HepG2 (cell line): ENCODE results near the gene BCAP29. TPM values are rescaled to one million over a fixed set of nuclear protein-coding genes. Genes with fewer than 3 reads are reported as not detected.

Source experiments
- ATAC-seq: fragments of 200-7000 bp; cut with Tn5 transposase; 3 replicates; pipeline ENCODE4 v1.9.1; 2020; ENCODE audit warnings: mild to moderate bottlenecking, moderate library complexity
- BruUV-seq: library from RNA; stranded (reverse); fragments of 400-500 nt; replicated peaks from 2 replicates; lab custom pipeline; 2021; lab: Mats Ljungman, UMichigan
- CTCF ChIA-PET: fragments of 300-600 bp; formaldehyde crosslinking; extraction: SDS; loops from one replicate; lab custom pipeline; 2021; ENCODE audit warnings: low total read pairs, inconsistent platforms, low intra/inter-chr PET ratio; lab: Yijun Ruan, JAX
- POLR2A ChIA-PET: fragments of 350-600 bp; sonication (Branson Sonifier 250); formaldehyde crosslinking; loops from one replicate; lab custom pipeline; 2020; ENCODE audit warnings: antibody characterized with exemption, inconsistent platforms; lab: Yijun Ruan, JAX
- DNase-seq: peaks from one replicate; pipeline ENCODE4 v3.0.0-alpha.2; 2015; ENCODE audit warnings: low spot score
- FAIRE-seq: peaks from 3 replicates; lab custom pipeline; 2011; peaks lifted over from hg19 to GRCh38; lab: Jason Lieb, UNC
- H2AFZ ChIP-seq: one replicate; pipeline ENCODE4 v1.6.1; 2011; ENCODE audit warnings: low read length, inconsistent platforms
- H3K27ac ChIP-seq: fragments of 300-600 bp; 3 replicates; pipeline ENCODE4 v1.8.0; 2011; ENCODE audit warnings: mixed run types, mild to moderate bottlenecking, mixed read lengths, low read length, inconsistent platforms; ENCODE audit not compliant: insufficient read depth; ENCODE audit errors: extremely low read length
- H3K27me3 ChIP-seq, 2 experiments: fragments of 200-600 bp in 1 of 2; 2 replicates in 1 of 2; 3 replicates in 1 of 2; pipeline versions ENCODE4 v1.6.0 to v1.8.0; 2011; ENCODE audit warnings: low read length in 2 of 2, mild to moderate bottlenecking in 2 of 2, moderate library complexity in 2 of 2, inconsistent platforms in 1 of 2; ENCODE audit not compliant: insufficient read depth in 2 of 2, control insufficient read depth in 1 of 2
- H3K36me3 ChIP-seq, 2 experiments: fragments of 200-600 bp in 1 of 2; replicated peaks in 1 of 2; 2 replicates in 1 of 2; 3 replicates in 1 of 2; pipeline versions ENCODE4 v1.5.1 to v1.8.0; 2011; ENCODE audit warnings: low read length in 2 of 2, inconsistent platforms in 1 of 2; ENCODE audit not compliant: insufficient read depth in 2 of 2, control insufficient read depth in 1 of 2
- H3K4me1 ChIP-seq: 2 replicates; pipeline ENCODE4 v1.5.1; 2012; ENCODE audit warnings: low read length, inconsistent platforms; ENCODE audit not compliant: insufficient read depth
- H3K4me2 ChIP-seq: 2 replicates; pipeline ENCODE4 v1.6.0; 2011; ENCODE audit warnings: low read depth, low read length, inconsistent platforms
- H3K4me3 ChIP-seq, 3 experiments: fragments of 200-600 bp in 1 of 3; sonication (generic), shearing (Covaris generic) in 1 of 3; replicated peaks in 1 of 3; 2 replicates each; pipeline ENCODE4 v1.5.1; 2011 to 2016; ENCODE audit warnings: low read length in 3 of 3, inconsistent platforms in 2 of 3, low read depth in 2 of 3, mild to moderate bottlenecking in 2 of 3, control low read depth in 1 of 3, mixed read lengths in 1 of 3; ENCODE audit not compliant: insufficient read depth in 1 of 3
- H3K79me2 ChIP-seq: one replicate; pipeline ENCODE4 v1.6.1; 2011; ENCODE audit warnings: low read length, inconsistent platforms; ENCODE audit not compliant: insufficient read depth
- H3K9ac ChIP-seq: 2 replicates; pipeline ENCODE4 v1.6.0; 2011; ENCODE audit warnings: mild to moderate bottlenecking, low read depth, low read length, inconsistent platforms; ENCODE audit not compliant: insufficient read depth
- H3K9me3 ChIP-seq: 2 replicates; pipeline ENCODE4 v1.5.1; 2012; ENCODE audit warnings: mild to moderate bottlenecking, low read length
- H4K20me1 ChIP-seq: 2 replicates; pipeline ENCODE4 v1.6.0; 2011; ENCODE audit warnings: inconsistent platforms, mild to moderate bottlenecking, low read length, moderate library complexity; ENCODE audit not compliant: insufficient read depth
- DPF2 ChIP-seq: sonication (generic); formaldehyde crosslinking; IDR thresholded peaks from 2 replicates; pipeline ENCODE4 v1.4.0; 2020; ENCODE audit warnings: mild to moderate bottlenecking, low read depth, missing genetic modification reagents, borderline replicate concordance
- HMG20B ChIP-seq: conservative IDR thresholded peaks from 2 replicates; pipeline ENCODE4 v1.6.1; 2016; ENCODE audit warnings: missing genetic modification reagents, missing compliant biosample characterization
- IRF1 ChIP-seq: sonication (generic); formaldehyde crosslinking; IDR thresholded peaks from 2 replicates; pipeline ENCODE4 v1.4.0; 2020; ENCODE audit warnings: low read depth, mild to moderate bottlenecking, missing genetic modification reagents
- RFXAP ChIP-seq: sonication (generic); formaldehyde crosslinking; IDR thresholded peaks from 2 replicates; pipeline ENCODE4 v1.4.0; 2020; ENCODE audit warnings: missing genetic modification reagents, borderline replicate concordance
- WIZ ChIP-seq: sonication (generic); formaldehyde crosslinking; IDR thresholded peaks from 2 replicates; pipeline ENCODE4 v1.5.1; 2020; ENCODE audit warnings: mild to moderate bottlenecking, missing genetic modification reagents
- ZBTB8A ChIP-seq: sonication (generic); formaldehyde crosslinking; IDR thresholded peaks from 2 replicates; pipeline ENCODE4 v1.4.0; 2020; ENCODE audit warnings: mild to moderate bottlenecking, low read depth, missing genetic modification reagents, borderline replicate concordance
- ZFY ChIP-seq: sonication (generic); formaldehyde crosslinking; IDR thresholded peaks from 2 replicates; pipeline ENCODE4 v1.4.0; 2020; ENCODE audit warnings: missing genetic modification reagents
- ZNF20 ChIP-seq: sonication (generic); formaldehyde crosslinking; IDR thresholded peaks from 2 replicates; pipeline ENCODE4 v1.4.0; 2020; ENCODE audit warnings: mild to moderate bottlenecking, moderate library complexity, missing genetic modification reagents
- ZNF841 ChIP-seq: sonication (generic); formaldehyde crosslinking; IDR thresholded peaks from 2 replicates; pipeline ENCODE4 v1.8.1; 2023; ENCODE audit warnings: missing genetic modification reagents, borderline replicate concordance
- ZSCAN20 ChIP-seq: sonication (generic); formaldehyde crosslinking; IDR thresholded peaks from 2 replicates; pipeline ENCODE4 v1.4.0; 2020; ENCODE audit warnings: missing genetic modification reagents, mild to moderate bottlenecking, borderline replicate concordance
- WGBS: methylation state at CpG from one replicate; pipeline ENCODE4 v1.1.6; 2017; ENCODE audit warnings: low lambda C conversion rate; 5-methylcytosine and 5-hydroxymethylcytosine counted together
- in situ Hi-C: cut with HindIII; loops from 2 replicates; pipeline ENCODE4 v1.10.0; 2017; ENCODE audit warnings: low pct_unique_long_range_greater_than_20kb; ENCODE audit not compliant: extremely low pct_ligation_motif_present
- intact Hi-C: fragments of 100-400 bp; cut with micrococcal nuclease; formaldehyde crosslinking; loops from one replicate; pipeline ENCODE4 v1.10.0; 2022; ENCODE audit not compliant: unreplicated experiment
- polyA plus RNA-seq, 8 experiments: library from polyadenylated mRNA; depleted of rRNA in 3 of 8; stranded (reverse) in 7 of 8; unstranded in 1 of 8; fragments of >200 nt; fragmentation: Illumina TruSeq in 4 of 8; extraction: Trizol in 4 of 8; gene quantifications; 2 replicates each; pipeline versions ENCODE4 v1.2.1 to v1.2.3, GENCODE V29; 2011 to 2016; ENCODE audit warnings: low read depth in 4 of 8, missing spikeins in 1 of 8, mixed read lengths in 1 of 8; ENCODE audit not compliant: insufficient read depth in 1 of 8
- total RNA-seq, 5 experiments: library from RNA; depleted of rRNA; stranded (reverse); fragments of >200 nt; fragmentation: Illumina TruSeq; extraction: Trizol; gene quantifications; 2 replicates each; pipeline ENCODE4 v1.2.3, GENCODE V29; 2016; ENCODE audit warnings: low read depth in 1 of 5

BCAP29 gene
- total and polyA plus RNA-seq, 2 of the 13 experiments (the other 11 are each of a cell fraction or from before 2014, with no cell fraction given), result 15.3 to 35.6 TPM

- Histone ChIP-seq H4K20me1 (no peaks in the 10 kb centered on the region), H3K79me2 (no peaks in the 10 kb centered on the region), H3K9me3 (no peaks in the 10 kb centered on the region), H3K27me3 (peaks cover 1 to 9% of the 10 kb centered on the region in 2 experiments; a peak in 3 of 5 replicates), H3K4me1 (no peaks in the 10 kb centered on the region), H2AFZ (no peak overlapping the region), H3K36me3 (no peaks in the 10 kb centered on the region), H3K4me2 (no peak overlapping the region), H3K27ac (no peak overlapping the region), H3K9ac (no peak overlapping the region), H3K4me3 (no peak overlapping the region)
- no peak for TF ChIP-seq WIZ (CRISPR knock-in tag)
- TF ChIP-seq IRF1 (CRISPR knock-in tag), result no peak
- no peak for TF ChIP-seq HMG20B (CRISPR knock-in tag)
- TF ChIP-seq ZBTB8A (CRISPR knock-in tag), result no peak
- no peak for TF ChIP-seq DPF2 (CRISPR knock-in tag)
- no peak for TF ChIP-seq ZSCAN20 (CRISPR knock-in tag)
- no peak for TF ChIP-seq RFXAP (CRISPR knock-in tag)
- no peak for TF ChIP-seq ZNF841 (CRISPR knock-in tag)
- TF ChIP-seq ZFY (CRISPR knock-in tag), result no peak
- TF ChIP-seq ZNF20 (CRISPR knock-in tag), result no peak
- in situ Hi-C loops, result no loop called here
- intact Hi-C loops, result no loop called here
- FAIRE-seq, result no peak
- ATAC-seq, result no peak
- no peak for DNase-seq
- ChIA-PET CTCF (no interaction called here), POLR2A (no interaction called here)
- WGBS, result 17% methylated on average over 3 of the region's 3 CpGs
- BruUV-seq, result no TSS peak
Observed at GRCh38 chr7:107667341-107667740, 87.3 kb downstream of the BCAP29 start.
